MM.1S (cell line): ENCODE data around the gene GLB1L3.

Experiments
- DNase-seq: peaks from one replicate; pipeline ENCODE4 v3.0.0-alpha.2; 2015
- H2AFZ ChIP-seq: fragments of 300-600 bp; sonication (generic); 2 replicates; pipeline ENCODE4 v1.6.0; 2016; ENCODE audit warnings: antibody characterized with exemption, low read length
- H3F3A ChIP-seq: fragments of 300-600 bp; sonication (generic); 2 replicates; pipeline ENCODE4 v1.6.1; 2016; ENCODE audit warnings: mild to moderate bottlenecking, antibody characterized with exemption, low read length, moderate library complexity, mixed read lengths; ENCODE audit not compliant: insufficient read depth
- H3K27ac ChIP-seq: fragments of 300-600 bp; sonication (generic); 2 replicates; pipeline ENCODE4 v1.5.1; 2016; ENCODE audit warnings: mild to moderate bottlenecking, low read length
- H3K27me3 ChIP-seq: fragments of 300-600 bp; sonication (generic); replicated peaks from 2 replicates; pipeline ENCODE4 v1.6.0; 2016; ENCODE audit warnings: low read length; ENCODE audit not compliant: insufficient read depth
- H3K36me3 ChIP-seq: fragments of 300-600 bp; sonication (generic); replicated peaks from 2 replicates; pipeline ENCODE4 v1.6.1; 2016; ENCODE audit warnings: mild to moderate bottlenecking, low read length, mixed read lengths; ENCODE audit not compliant: insufficient read depth
- H3K4me1 ChIP-seq: fragments of 300-600 bp; sonication (generic); 2 replicates; pipeline ENCODE4 v1.6.1; 2016; ENCODE audit warnings: low read length, mixed read lengths
- H3K4me2 ChIP-seq: fragments of 300-600 bp; sonication (generic); 2 replicates; pipeline ENCODE4 v1.6.0; 2016; ENCODE audit warnings: low read depth, low read length
- H3K4me3 ChIP-seq: fragments of 300-600 bp; sonication (generic); 2 replicates; pipeline ENCODE4 v1.5.1; 2016; ENCODE audit warnings: low read length, mixed read lengths
- H3K79me2 ChIP-seq: fragments of 300-600 bp; sonication (generic); 2 replicates; pipeline ENCODE4 v1.6.1; 2016; ENCODE audit warnings: mixed run types, low read length, mixed read lengths
- H3K9ac ChIP-seq: fragments of 300-600 bp; sonication (generic); 2 replicates; pipeline ENCODE4 v1.6.1; 2016; ENCODE audit warnings: low read length, mixed read lengths
- H3K9me2 ChIP-seq: fragments of 300-600 bp; sonication (generic); replicated peaks from 2 replicates; pipeline ENCODE4 v1.6.1; 2016; ENCODE audit warnings: mild to moderate bottlenecking, low read length, mixed read lengths; ENCODE audit not compliant: insufficient read depth
- H3K9me3 ChIP-seq: fragments of 300-600 bp; sonication (generic); replicated peaks from 2 replicates; pipeline ENCODE4 v1.6.1; 2016; ENCODE audit warnings: mild to moderate bottlenecking, low read length, mixed read lengths; ENCODE audit not compliant: insufficient read depth
- H4K20me1 ChIP-seq: fragments of 300-600 bp; sonication (generic); 2 replicates; pipeline ENCODE4 v1.6.1; 2016; ENCODE audit warnings: mild to moderate bottlenecking, low read length, moderate library complexity, mixed read lengths; ENCODE audit not compliant: insufficient read depth
- EZH2 ChIP-seq: fragments of 300-600 bp; sonication (generic); optimal IDR thresholded peaks from 2 replicates; pipeline ENCODE3; 2017; ENCODE audit warnings: low read depth, mild to moderate bottlenecking, antibody characterized with exemption, low read length, mixed read lengths
- EZH2phosphoT487 ChIP-seq: fragments of 300-600 bp; sonication (generic); IDR thresholded peaks from 2 replicates; pipeline ENCODE4 v1.6.1; 2018; ENCODE audit warnings: antibody characterized with exemption, low read length
- TF ChIP-seq, protein P1 (sequence below): fragments of 300-600 bp; sonication (generic); IDR thresholded peaks from 2 replicates; pipeline ENCODE4 v1.5.1; 2016; ENCODE audit warnings: antibody characterized with exemption, low read length, mixed read lengths

The GLB1L3 gene

DNA sequence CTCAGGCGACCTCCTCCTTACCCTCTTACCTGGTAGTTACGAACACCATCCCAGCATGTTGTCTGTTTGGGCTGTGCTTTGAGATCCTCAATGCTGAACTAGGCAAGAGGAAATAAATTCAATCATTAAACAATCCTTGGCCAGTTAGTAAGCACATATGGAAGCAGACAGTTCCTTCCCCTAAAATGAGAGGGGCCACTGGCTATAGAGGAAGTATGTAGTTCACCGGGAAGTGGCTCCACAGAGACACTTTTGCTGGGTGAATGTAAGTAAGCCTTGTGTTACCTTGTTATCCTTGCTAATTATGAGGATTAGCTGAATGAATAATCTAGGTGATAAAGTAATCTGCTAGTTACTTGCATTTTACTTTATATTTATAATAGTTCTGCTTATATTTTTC is 25.9 kb upstream of the GLB1L3 start:
- H3K4me2 ChIP-seq, result no peak overlapping the region
- no peaks in the 10 kb centered on the region for H3K9me3 ChIP-seq
- H3K27ac ChIP-seq, result no peak overlapping the region
- no peak for TF ChIP-seq EZH2
- TF ChIP-seq, protein P1, sequence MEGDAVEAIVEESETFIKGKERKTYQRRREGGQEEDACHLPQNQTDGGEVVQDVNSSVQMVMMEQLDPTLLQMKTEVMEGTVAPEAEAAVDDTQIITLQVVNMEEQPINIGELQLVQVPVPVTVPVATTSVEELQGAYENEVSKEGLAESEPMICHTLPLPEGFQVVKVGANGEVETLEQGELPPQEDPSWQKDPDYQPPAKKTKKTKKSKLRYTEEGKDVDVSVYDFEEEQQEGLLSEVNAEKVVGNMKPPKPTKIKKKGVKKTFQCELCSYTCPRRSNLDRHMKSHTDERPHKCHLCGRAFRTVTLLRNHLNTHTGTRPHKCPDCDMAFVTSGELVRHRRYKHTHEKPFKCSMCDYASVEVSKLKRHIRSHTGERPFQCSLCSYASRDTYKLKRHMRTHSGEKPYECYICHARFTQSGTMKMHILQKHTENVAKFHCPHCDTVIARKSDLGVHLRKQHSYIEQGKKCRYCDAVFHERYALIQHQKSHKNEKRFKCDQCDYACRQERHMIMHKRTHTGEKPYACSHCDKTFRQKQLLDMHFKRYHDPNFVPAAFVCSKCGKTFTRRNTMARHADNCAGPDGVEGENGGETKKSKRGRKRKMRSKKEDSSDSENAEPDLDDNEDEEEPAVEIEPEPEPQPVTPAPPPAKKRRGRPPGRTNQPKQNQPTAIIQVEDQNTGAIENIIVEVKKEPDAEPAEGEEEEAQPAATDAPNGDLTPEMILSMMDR, result no peak
- no peak for TF ChIP-seq EZH2phosphoT487
- H3K4me1 ChIP-seq, result peaks cover 28% of the 10 kb centered on the region
- H3K79me2 ChIP-seq, result peaks cover 27% of the 10 kb centered on the region
- 0 out of 2 replicates have a peak, but pooled peaks cover 6% of the 10 kb centered on the region for H3K36me3 ChIP-seq
- H3K9me2 ChIP-seq, result no peaks in the 10 kb centered on the region
- H3K4me3 ChIP-seq, result no peak overlapping the region
- H3K9ac ChIP-seq, result no peak overlapping the region
- H4K20me1 ChIP-seq, result no peaks in the 10 kb centered on the region
- H3K27me3 ChIP-seq, result no peaks in the 10 kb centered on the region
- no peak for DNase-seq
- peaks cover 18% of the 10 kb centered on the region; the same call in 1 of the 2 replicates for H3F3A ChIP-seq
- H2AFZ ChIP-seq, result no peak overlapping the region

DNA sequence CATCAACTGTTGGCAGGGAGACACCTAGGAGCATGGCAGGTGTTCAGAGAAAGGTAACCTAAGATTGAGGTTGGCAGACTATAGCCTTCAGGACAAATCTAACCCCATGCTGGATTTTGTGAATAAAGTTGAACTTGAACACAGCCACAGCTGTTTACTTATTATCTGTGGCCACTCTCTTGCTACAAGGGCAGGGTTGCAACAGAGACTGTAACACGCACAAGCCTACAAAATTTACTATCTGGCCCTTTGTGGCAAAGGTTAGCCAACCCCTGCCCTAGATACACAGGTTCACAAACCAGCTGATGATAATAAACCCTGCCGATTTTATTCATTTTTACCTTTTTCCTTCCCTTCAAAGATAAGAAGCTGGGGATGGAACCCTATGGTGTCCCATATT is 25.5 kb upstream of the GLB1L3 start:
- H3F3A ChIP-seq, result peaks cover 18% of the 10 kb centered on the region; the same call in 1 of the 2 replicates
- H3K27me3 ChIP-seq, result no peaks in the 10 kb centered on the region
- no peak overlapping the region for H3K9ac ChIP-seq
- H2AFZ ChIP-seq, result no peak overlapping the region
- peaks cover 28% of the 10 kb centered on the region for H3K4me1 ChIP-seq
- TF ChIP-seq, protein P1, result no peak
- no peak for TF ChIP-seq EZH2phosphoT487
- TF ChIP-seq EZH2, result no peak
- no peaks in the 10 kb centered on the region for H4K20me1 ChIP-seq
- no peak overlapping the region for H3K27ac ChIP-seq
- peaks cover 31% of the 10 kb centered on the region for H3K79me2 ChIP-seq
- H3K4me3 ChIP-seq, result no peak overlapping the region
- 0 out of 2 replicates have a peak, but pooled peaks cover 6% of the 10 kb centered on the region for H3K36me3 ChIP-seq
- DNase-seq, result no peak
- H3K9me2 ChIP-seq, result no peaks in the 10 kb centered on the region
- no peak overlapping the region for H3K4me2 ChIP-seq
- H3K9me3 ChIP-seq, result no peaks in the 10 kb centered on the region

DNA sequence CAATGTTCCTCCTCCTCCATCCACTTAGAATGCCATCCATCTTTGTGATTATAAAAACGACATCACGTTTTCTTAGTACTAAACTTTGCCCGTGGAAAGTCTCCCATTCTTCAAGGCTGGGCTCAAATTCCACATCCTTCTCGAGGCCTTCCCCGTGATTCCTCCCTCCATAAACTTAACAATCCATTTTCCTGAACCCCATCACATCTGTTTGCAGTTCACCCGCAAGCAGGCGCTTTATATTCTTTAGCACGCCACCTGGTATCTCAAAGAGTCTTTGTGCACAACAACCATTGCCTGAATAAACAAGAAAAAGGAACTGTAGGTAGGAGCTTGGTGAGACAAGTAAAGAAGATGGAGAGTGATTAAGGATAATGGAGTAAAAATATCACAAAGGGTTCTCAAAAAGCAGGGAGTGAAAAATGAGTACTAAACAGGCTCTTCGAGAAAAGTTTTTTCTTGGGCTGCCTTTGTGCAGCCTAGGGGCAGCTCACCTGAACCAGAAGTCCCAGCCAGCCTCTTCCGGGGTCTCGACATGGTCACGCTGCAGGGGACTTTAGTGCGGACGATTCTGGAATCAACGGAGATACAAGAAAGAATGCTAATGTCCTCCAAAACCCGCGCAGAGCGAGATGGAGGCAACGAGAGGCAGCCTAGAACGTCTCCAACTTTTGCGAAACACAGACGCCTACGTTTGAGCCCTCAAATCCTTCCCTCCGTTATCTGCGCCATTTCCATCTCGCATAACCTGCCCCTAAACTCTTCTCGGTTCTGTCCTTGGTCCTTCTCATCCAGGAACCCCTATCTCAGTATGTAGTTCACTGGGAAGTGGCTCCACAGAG is 23.6 kb upstream of the GLB1L3 start:
- H3K4me3 ChIP-seq, result peak overlapping the region; percentile 90
- 0 out of 2 replicates have a peak, but pooled peaks cover 6% of the 10 kb centered on the region for H3K36me3 ChIP-seq
- TF ChIP-seq, protein P1, result no peak
- no peak for TF ChIP-seq EZH2
- no peak for TF ChIP-seq EZH2phosphoT487
- no peaks in the 10 kb centered on the region for H4K20me1 ChIP-seq
- H3F3A ChIP-seq, result peaks cover 18% of the 10 kb centered on the region; the same call in 1 of the 2 replicates
- H2AFZ ChIP-seq, result peak overlapping the region; percentile 90
- H3K27ac ChIP-seq, result no peak overlapping the region
- peaks cover 28% of the 10 kb centered on the region for H3K4me1 ChIP-seq
- peak overlapping the region; percentile 61 for H3K9ac ChIP-seq
- DNase-seq, result no peak
- H3K27me3 ChIP-seq, result no peaks in the 10 kb centered on the region
- no peaks in the 10 kb centered on the region for H3K9me2 ChIP-seq
- H3K4me2 ChIP-seq, result peak overlapping the region; percentile 64
- no peaks in the 10 kb centered on the region for H3K9me3 ChIP-seq
- peaks cover 40% of the 10 kb centered on the region for H3K79me2 ChIP-seq
